Fibroblast of villous mesenchyme (primary cell): Measurements from ENCODE around the gene HIVEP3. TPM values are rescaled to one million over a fixed set of nuclear protein-coding genes. Genes with fewer than 3 reads are reported as not detected.

Experiments used
- DNase-seq: peaks from one replicate; pipeline ENCODE4 v3.0.0-alpha.2; 2010; ENCODE audit warnings: low read depth
- H3K4me3 ChIP-seq: 2 replicates; pipeline ENCODE4 v1.5.1; 2011; ENCODE audit warnings: low read depth, mild to moderate bottlenecking, low read length
- CTCF ChIP-seq: IDR thresholded peaks from 2 replicates; pipeline ENCODE4 v1.5.1; 2012; ENCODE audit warnings: low read depth, mild to moderate bottlenecking, low read length; ENCODE audit not compliant: insufficient read depth
- total RNA-seq: library from RNA; depleted of rRNA; stranded (reverse); fragments of >200 nt; gene quantifications from 2 replicates; pipeline ENCODE4 v1.2.3, GENCODE V29; 2012

HIVEP3 gene
- total RNA-seq, 1 donor: 0.86 TPM

GRCh38 chr1:41790351-41790750 is 128.4 kb downstream of the HIVEP3 start:
- TF ChIP-seq CTCF: no peak
- no peak overlapping the region for H3K4me3 ChIP-seq
- peak; percentile 33 for DNase-seq

DNA sequence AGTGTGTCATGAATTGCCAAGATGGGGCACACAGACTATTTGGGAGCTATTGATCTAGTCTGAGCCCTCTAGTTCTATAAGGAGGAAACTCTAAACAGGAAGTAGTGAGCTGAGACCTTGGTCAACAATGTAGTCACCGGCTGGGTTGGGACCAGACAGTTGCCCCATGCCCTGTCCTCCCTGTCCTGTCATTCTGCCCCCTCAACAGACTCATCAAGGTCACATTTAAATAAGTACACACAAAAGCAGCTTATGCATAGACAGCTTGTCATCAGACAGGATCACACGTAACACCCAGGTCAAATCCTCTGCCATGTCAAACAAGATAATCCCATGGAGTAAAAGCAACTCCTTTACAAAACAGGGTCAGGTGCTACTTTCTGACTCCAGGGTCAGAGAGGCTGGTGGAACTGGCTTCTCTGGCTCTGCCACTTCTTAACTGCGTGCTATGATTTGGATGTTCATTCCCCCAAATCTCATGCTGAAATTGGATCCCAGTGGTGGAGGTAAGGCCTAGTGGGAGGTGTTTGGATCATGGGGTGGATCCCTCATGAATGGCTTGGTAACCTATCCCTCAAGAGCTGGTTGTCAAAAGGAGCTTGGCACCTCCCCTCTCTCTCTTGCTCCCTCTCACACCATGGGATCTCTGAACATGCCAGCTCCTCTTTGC is 128.9 kb downstream of the HIVEP3 start:
- TF ChIP-seq CTCF: no peak
- no peak for DNase-seq
- no peak overlapping the region for H3K4me3 ChIP-seq

DNA sequence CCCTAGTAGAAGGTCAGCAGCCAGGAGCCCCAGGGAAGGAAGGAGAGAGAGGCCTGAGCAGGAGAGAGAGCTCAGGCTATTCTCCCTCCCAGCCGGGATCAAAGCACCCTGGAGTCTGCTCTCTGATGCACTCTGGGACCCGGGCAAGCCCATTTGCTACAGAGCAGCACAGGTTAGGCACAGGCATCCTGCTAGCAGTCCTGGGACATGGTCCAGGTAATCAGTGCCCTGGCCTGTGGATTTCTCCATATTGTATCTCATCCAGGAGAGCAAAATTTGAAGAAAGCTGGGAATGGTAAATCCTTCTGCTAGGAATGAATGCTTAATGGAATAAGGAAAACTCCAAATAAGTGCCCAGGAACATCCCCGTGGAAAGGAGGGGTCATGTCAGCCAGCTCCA is 130.3 kb downstream of the HIVEP3 start:
- DNase-seq: no peak
- TF ChIP-seq CTCF: no peak
- H3K4me3 ChIP-seq: no peak overlapping the region

GRCh38 chr1:41784531-41785274 is 134.0 kb downstream of the HIVEP3 start:
- no peak for DNase-seq
- TF ChIP-seq CTCF: no peak
- H3K4me3 ChIP-seq: no peak overlapping the region

GRCh38 chr1:41783189-41783639 is 135.5 kb downstream of the HIVEP3 start:
- TF ChIP-seq CTCF: no peak
- DNase-seq: peak; percentile 71
- H3K4me3 ChIP-seq: no peak overlapping the region

DNA sequence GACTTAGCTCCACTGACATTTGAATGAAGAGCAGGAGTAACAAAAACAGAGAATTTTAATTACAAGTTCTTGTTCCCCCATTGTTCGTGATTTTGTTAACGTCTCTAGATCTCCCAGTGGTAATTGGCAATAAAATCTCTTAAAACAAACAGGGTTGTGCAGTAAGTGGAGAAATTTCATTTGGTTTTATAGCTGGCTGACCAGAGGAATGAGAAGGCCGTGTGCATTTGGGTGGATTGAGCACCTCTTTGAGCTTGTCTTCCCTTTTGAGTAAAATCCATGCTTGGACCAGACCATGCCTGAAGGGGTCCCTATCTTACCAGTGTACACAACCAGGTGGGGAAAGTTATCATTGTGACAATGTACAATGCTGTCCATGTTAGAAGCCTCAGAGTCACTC is 137.8 kb downstream of the HIVEP3 start:
- no peak for DNase-seq
- H3K4me3 ChIP-seq: no peak overlapping the region
- no peak for TF ChIP-seq CTCF
